MCF 10A (cell line): ENCODE results near the gene HAUS8. TPM values are rescaled to one million over a fixed set of nuclear protein-coding genes. Genes with fewer than 3 reads are reported as not detected.
"Not testable (repeated sequence)": the region's sequence is repeated elsewhere in the genome, so short reads cannot be mapped to it uniquely, and the experiment has no call there.

ENCODE experiments used
- BruUV-seq: library from RNA; stranded (reverse); fragments of 400-500 nt; replicated peaks from 2 replicates; lab custom pipeline; 2021; lab: Mats Ljungman, UMichigan
- CTCF ChIA-PET: fragments of 300-600 bp; sonication (Branson Sonifier 250); formaldehyde crosslinking; extraction: SDS; loops from one replicate; lab custom pipeline; 2021; ENCODE audit warnings: antibody characterized with exemption, inconsistent platforms; lab: Yijun Ruan, JAX
- POLR2A ChIA-PET: fragments of 300-600, 350-650 bp; sonication (Branson Sonifier 250); formaldehyde crosslinking; extraction: SDS; loops from one replicate; lab custom pipeline; 2020; ENCODE audit warnings: antibody characterized with exemption, inconsistent platforms; lab: Yijun Ruan, JAX
- DNase-seq: peaks from one replicate; pipeline ENCODE4 v3.0.0-alpha.2; 2018; ENCODE audit not compliant: unreplicated experiment
- H3K27ac Mint-ChIP-seq: one replicate; pipeline ENCODE4 v1.8.0; 2022; ENCODE audit warnings: mild to moderate bottlenecking, low read depth, mixed read lengths; ENCODE audit not compliant: unreplicated experiment
- H3K27me3 Mint-ChIP-seq: one replicate; pipeline ENCODE4 v1.8.0; 2022; ENCODE audit warnings: mixed read lengths; ENCODE audit not compliant: insufficient read depth, unreplicated experiment
- H3K36me3 Mint-ChIP-seq: one replicate; pipeline ENCODE4 v1.8.0; 2022; ENCODE audit warnings: mild to moderate bottlenecking, moderate library complexity, mixed read lengths; ENCODE audit not compliant: insufficient read depth, unreplicated experiment
- H3K4me1 Mint-ChIP-seq: one replicate; pipeline ENCODE4 v1.8.0; 2022; ENCODE audit warnings: mixed read lengths; ENCODE audit not compliant: insufficient read depth, unreplicated experiment
- H3K4me3 Mint-ChIP-seq: one replicate; pipeline ENCODE4 v1.8.0; 2022; ENCODE audit warnings: mild to moderate bottlenecking, moderate library complexity, mixed read lengths; ENCODE audit not compliant: unreplicated experiment
- H3K9me3 Mint-ChIP-seq: one replicate; pipeline ENCODE4 v1.8.0; 2022; ENCODE audit warnings: mixed read lengths; ENCODE audit not compliant: unreplicated experiment
- intact Hi-C: fragments of 100-400 bp; cut with micrococcal nuclease; formaldehyde crosslinking; loops from 2 replicates; pipeline ENCODE4 v1.14.1; 2022
- total RNA-seq: library from RNA; stranded (reverse); gene quantifications from 2 replicates; pipeline ENCODE4 v1.2.3, GENCODE V29; 2022
- TF ChIP-seq, protein P1 (sequence below): fragments of 200-600 bp; IDR thresholded peaks from one replicate; pipeline ENCODE4 v1.8.0; 2022; ENCODE audit warnings: antibody characterized with exemption, mild to moderate bottlenecking; ENCODE audit not compliant: unreplicated experiment

HAUS8 gene
- total RNA-seq, 1 experiment from 2014 or later = 8.4 TPM

DNA sequence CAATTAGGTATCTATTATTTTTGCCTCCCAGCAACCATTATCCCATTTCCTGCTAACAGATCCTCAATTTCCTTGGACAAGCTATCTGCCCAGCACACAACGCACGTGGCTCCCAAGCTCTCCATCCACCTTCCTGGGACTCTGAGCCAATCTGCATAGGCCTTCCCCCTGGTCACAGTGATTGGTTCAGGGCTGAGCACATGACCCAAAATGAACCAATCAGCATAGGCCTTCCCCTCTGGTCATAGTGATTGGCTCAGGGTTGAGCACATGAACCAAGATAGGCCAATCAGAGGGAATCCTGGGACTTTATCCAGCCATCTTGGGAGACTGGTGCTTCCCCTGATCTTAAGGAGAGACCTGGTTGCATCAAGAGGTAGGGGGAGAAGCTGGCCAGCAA is 54.4 kb downstream of the HAUS8 start:
- ChIA-PET CTCF (interaction anchor here (0.5 kb wide), 1 partner anchor 1642 kb away, joined by 3 read pairs; no protein-coding TSS in a partner anchor), POLR2A (no interaction called here)
- Mint-ChIP-seq H3K36me3 (peaks cover 7% of the 10 kb centered on the region), H3K4me1 (peaks cover 23% of the 10 kb centered on the region), H3K27me3 (no peaks in the 10 kb centered on the region), H3K4me3 (no peak overlapping the region), H3K27ac (peak overlapping the region; percentile 20), H3K9me3 (no peaks in the 10 kb centered on the region)
- no TSS peak for BruUV-seq
- peak; percentile 23 for DNase-seq
- TF ChIP-seq, protein P1, sequence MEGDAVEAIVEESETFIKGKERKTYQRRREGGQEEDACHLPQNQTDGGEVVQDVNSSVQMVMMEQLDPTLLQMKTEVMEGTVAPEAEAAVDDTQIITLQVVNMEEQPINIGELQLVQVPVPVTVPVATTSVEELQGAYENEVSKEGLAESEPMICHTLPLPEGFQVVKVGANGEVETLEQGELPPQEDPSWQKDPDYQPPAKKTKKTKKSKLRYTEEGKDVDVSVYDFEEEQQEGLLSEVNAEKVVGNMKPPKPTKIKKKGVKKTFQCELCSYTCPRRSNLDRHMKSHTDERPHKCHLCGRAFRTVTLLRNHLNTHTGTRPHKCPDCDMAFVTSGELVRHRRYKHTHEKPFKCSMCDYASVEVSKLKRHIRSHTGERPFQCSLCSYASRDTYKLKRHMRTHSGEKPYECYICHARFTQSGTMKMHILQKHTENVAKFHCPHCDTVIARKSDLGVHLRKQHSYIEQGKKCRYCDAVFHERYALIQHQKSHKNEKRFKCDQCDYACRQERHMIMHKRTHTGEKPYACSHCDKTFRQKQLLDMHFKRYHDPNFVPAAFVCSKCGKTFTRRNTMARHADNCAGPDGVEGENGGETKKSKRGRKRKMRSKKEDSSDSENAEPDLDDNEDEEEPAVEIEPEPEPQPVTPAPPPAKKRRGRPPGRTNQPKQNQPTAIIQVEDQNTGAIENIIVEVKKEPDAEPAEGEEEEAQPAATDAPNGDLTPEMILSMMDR = no peak
- intact Hi-C loops = no loop called here

DNA sequence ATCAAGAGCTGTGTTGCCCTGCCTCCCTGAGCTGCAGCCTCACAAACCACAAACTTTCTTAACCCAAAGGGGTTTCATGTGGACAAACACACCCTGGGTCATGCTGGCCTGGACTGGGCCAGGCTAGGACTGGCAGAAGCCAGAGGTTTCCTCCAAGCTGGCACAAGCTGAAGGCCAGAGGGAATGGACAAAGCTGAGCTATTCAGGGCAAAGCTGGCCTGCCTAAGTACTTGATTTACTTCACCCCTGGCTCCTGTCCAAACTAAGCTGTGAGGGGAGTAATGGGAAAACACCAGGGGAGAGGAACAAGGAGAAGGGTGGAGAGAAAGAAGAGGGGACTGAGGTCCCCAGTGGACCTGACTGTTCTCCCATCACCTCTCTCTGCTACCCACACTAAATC is 54.9 kb downstream of the HAUS8 start:
- CTCF ChIA-PET = no interaction called here
- DNase-seq = peak; percentile 36
- Mint-ChIP-seq H3K27ac (peak overlapping the region; percentile 20), H3K9me3 (no peaks in the 10 kb centered on the region), H3K27me3 (no peaks in the 10 kb centered on the region), H3K36me3 (peaks cover 7% of the 10 kb centered on the region), H3K4me1 (peaks cover 20% of the 10 kb centered on the region), H3K4me3 (no peak overlapping the region)
- POLR2A ChIA-PET = no interaction called here
- TF ChIP-seq, protein P1 = no peak
- intact Hi-C loops = no loop called here
- BruUV-seq = no TSS peak

DNA sequence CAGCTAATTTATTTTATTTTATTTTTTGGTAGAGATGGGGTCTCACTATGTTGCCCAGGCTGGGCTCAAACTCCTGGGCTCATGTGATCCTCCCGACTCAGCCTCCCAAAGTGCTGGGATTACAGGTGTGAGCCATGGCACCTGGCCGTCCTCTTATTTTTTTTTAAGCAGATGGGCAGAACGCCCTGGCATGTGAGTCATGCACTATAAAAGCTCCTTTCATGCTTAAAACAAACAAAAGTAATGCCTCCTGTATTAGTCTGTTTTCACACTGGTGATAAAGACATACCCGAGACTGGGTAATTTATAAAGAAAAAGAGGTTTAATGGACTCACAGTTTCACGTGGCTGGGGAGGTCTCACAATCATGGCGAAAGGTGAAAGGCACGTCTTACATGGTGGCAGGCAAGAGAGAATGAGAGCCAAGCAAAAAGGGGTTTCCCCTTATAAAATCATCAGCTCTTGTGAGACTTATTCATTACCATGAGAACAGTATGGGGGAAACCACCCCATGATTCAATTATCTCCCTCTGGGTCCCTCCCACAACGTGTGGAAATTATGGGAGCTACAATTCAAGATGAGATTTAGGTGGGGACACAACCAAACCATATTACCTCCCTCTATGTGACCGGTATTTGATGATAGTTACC is 60.9 kb downstream of the HAUS8 start:
- BruUV-seq, POLR2A ChIA-PET, H3K27ac Mint-ChIP-seq, H3K27me3 Mint-ChIP-seq, H3K4me1 Mint-ChIP-seq, intact Hi-C loops, H3K4me3 Mint-ChIP-seq, H3K36me3 Mint-ChIP-seq, H3K9me3 Mint-ChIP-seq: not testable (repeated sequence)
- CTCF ChIA-PET = interaction anchor here (0.6 to 0.8 kb wide), 2 partner anchors 38 to 566 kb away, joined by 3 read pairs; no protein-coding TSS in a partner anchor
- DNase-seq = peak; percentile 71

DNA sequence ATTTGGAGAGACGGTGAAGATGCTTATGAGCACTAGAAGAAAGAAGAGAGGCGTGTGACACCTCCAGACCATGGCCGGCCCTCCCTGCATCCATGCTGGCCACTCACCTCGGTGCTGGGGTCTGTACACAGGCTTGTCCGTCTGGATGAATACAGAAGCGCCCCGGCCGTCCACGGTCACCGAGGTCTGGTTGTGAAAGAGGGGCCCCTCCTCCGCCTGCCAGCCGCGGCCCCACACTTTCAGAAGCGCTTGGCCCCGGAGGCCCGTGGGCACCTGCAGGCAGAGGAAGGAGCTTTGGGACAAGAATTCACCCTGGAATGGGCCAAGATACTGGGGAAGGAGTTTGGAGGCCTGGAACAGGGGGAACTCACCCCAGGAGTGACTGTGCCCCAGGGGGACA is 63.8 kb downstream of the HAUS8 start:
- Mint-ChIP-seq H3K4me3 (no peak overlapping the region), H3K27ac (no peak overlapping the region), H3K4me1 (peaks cover 8% of the 10 kb centered on the region), H3K27me3 (peaks cover 12% of the 10 kb centered on the region), H3K36me3 (no peaks in the 10 kb centered on the region), H3K9me3 (peaks cover 4% of the 10 kb centered on the region)
- TF ChIP-seq, protein P1 = no peak
- intact Hi-C loops = no loop called here
- POLR2A ChIA-PET = interaction anchor here (0.6 kb wide), 1 partner anchor 1561 kb away, joined by 4 read pairs; no protein-coding TSS in a partner anchor
- DNase-seq = no peak
- CTCF ChIA-PET = interaction anchor here (0.6 kb wide), 1 partner anchor 170 kb away, joined by 3 read pairs; no protein-coding TSS in a partner anchor
- no TSS peak for BruUV-seq
